Activated naive CD4-positive, alpha-beta T cell treated with anti-CD3 and anti-CD28 coated beads, Interleukin-2, amount 50 U/mL, for 24 hours (primary cell): ENCODE results near the gene IVNS1ABP.
A peak's percentile ranks its signal among the peaks of the same experiment; 100 is the strongest.

Source experiments
- H3K27ac Mint-ChIP-seq: one replicate; pipeline ENCODE4 v1.8.0; 2021; ENCODE audit warnings: mild to moderate bottlenecking, mixed read lengths
- H3K27me3 Mint-ChIP-seq: one replicate; pipeline ENCODE4 v1.8.0; 2021; ENCODE audit warnings: mixed read lengths
- H3K36me3 Mint-ChIP-seq: one replicate; pipeline ENCODE4 v1.8.0; 2021; ENCODE audit warnings: mixed read lengths
- H3K4me1 Mint-ChIP-seq: one replicate; pipeline ENCODE4 v1.8.0; 2021; ENCODE audit warnings: mixed read lengths
- H3K4me3 Mint-ChIP-seq: one replicate; pipeline ENCODE4 v1.8.0; 2021; ENCODE audit warnings: mild to moderate bottlenecking, mixed read lengths
- H3K9me3 Mint-ChIP-seq: one replicate; pipeline ENCODE4 v1.8.0; 2021; ENCODE audit warnings: mixed read lengths

The IVNS1ABP gene

DNA sequence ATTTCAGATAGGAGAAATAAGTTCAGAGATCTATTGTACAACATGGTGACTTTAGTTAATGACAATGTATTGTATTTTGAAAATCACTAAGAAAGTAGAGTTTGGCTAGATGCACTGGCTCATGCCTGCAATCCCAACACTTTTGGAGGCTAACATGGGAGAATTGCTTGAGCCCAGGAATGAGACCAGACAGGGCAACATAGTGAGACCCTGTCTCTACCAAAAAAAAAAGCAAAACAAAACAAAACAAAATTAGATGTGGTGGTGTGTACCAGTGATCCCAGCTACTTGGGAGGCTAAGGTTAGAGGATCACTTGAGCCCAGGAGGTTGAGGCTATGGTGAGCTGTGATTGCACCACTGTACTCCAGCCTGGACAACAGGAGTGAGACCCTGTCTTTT, 27.2 kb downstream of the IVNS1ABP start:
- Mint-ChIP-seq H3K9me3 (no peaks in the 10 kb centered on the region), H3K36me3 (peaks cover 20% of the 10 kb centered on the region), H3K27ac (no peak overlapping the region), H3K4me1 (peaks cover 55% of the 10 kb centered on the region), H3K4me3 (no peak overlapping the region), H3K27me3 (no peaks in the 10 kb centered on the region)

DNA sequence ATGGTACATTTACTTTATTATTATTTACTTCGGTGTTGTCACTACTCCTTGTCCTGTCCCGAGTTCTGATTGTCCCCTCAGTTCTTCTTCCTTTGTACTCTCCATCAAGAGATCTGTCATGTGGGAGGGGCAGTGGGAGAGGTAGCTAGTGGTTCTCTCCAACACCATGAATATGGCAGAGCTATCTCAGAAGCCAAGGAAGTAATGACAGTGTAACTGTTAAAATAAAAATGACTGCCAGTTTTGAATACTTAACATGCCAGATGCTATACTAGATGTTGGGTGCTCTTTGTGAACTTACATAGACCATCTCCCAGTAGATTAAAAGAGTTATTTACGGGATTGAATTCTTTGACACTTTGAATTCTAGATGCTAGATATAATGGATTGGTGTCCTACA, 28.6 kb downstream of the IVNS1ABP start:
- H3K36me3 Mint-ChIP-seq = peaks cover 15% of the 10 kb centered on the region
- H3K9me3 Mint-ChIP-seq = no peaks in the 10 kb centered on the region
- H3K4me3 Mint-ChIP-seq = no peak overlapping the region
- H3K27ac Mint-ChIP-seq = no peak overlapping the region
- no peaks in the 10 kb centered on the region for H3K27me3 Mint-ChIP-seq
- peaks cover 61% of the 10 kb centered on the region for H3K4me1 Mint-ChIP-seq

GRCh38 chr1:185287451-185287850, 29.6 kb downstream of the IVNS1ABP start:
- Mint-ChIP-seq H3K27ac (no peak overlapping the region), H3K36me3 (peaks cover 14% of the 10 kb centered on the region), H3K27me3 (no peaks in the 10 kb centered on the region), H3K4me1 (peaks cover 64% of the 10 kb centered on the region), H3K4me3 (no peak overlapping the region), H3K9me3 (no peaks in the 10 kb centered on the region)

GRCh38 chr1:185284533-185285276, 32.3 kb downstream of the IVNS1ABP start:
- Mint-ChIP-seq H3K27ac (peak overlapping the region; percentile 24), H3K4me3 (no peak overlapping the region)

GRCh38 chr1:185284116-185284515, 32.9 kb downstream of the IVNS1ABP start:
- Mint-ChIP-seq H3K4me3 (no peak overlapping the region), H3K9me3 (peaks cover 10% of the 10 kb centered on the region), H3K4me1 (peaks cover 84% of the 10 kb centered on the region), H3K36me3 (peaks cover 17% of the 10 kb centered on the region), H3K27me3 (no peaks in the 10 kb centered on the region), H3K27ac (no peak overlapping the region)

More at GRCh38 chr1:185284533-185285276, 32.3 kb downstream of the IVNS1ABP start:
- Mint-ChIP-seq H3K9me3 (peaks cover 4% of the 10 kb centered on the region), H3K27me3 (no peaks in the 10 kb centered on the region), H3K4me1 (peaks cover 84% of the 10 kb centered on the region), H3K36me3 (peaks cover 14% of the 10 kb centered on the region)

- H3K27me3 Mint-ChIP-seq = no peaks in the 10 kb centered on the region
- H3K36me3 Mint-ChIP-seq = peaks cover 19% of the 10 kb centered on the region
- peaks cover 70% of the 10 kb centered on the region for H3K4me1 Mint-ChIP-seq
- H3K4me3 Mint-ChIP-seq = peak overlapping the region; percentile 74
- H3K27ac Mint-ChIP-seq = peak overlapping the region; percentile 97
- H3K9me3 Mint-ChIP-seq = peaks cover 13% of the 10 kb centered on the region
Observed at GRCh38 chr1:185281245-185281644, 35.8 kb downstream of the IVNS1ABP start.

DNA sequence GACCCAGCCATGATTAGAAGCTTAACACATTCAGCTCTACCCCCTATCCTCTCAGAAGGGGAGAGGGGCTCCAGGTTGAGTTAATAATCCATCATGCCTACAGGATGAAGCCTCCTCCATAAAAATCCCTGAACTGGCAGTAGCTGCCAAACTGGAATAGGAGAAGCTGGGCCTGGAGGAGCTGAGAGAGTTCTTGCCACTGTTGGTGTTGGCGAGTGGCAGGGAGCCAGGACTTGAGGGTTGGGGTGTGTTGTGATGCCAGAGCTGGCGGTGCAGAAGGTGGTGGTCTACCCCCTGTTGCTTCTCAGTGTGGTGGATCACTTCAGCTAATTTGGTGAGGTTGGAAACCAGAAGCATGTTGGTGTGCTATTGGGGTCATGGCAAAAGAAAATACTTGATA, 36.5 kb downstream of the IVNS1ABP start:
- H3K4me3 Mint-ChIP-seq = peak overlapping the region; percentile 74
- no peak overlapping the region for H3K27ac Mint-ChIP-seq
- H3K4me1 Mint-ChIP-seq = peaks cover 66% of the 10 kb centered on the region

GRCh38 chr1:185279571-185279970, 37.5 kb downstream of the IVNS1ABP start:
- peaks cover 17% of the 10 kb centered on the region for H3K36me3 Mint-ChIP-seq
- H3K9me3 Mint-ChIP-seq = peaks cover 13% of the 10 kb centered on the region
- H3K4me1 Mint-ChIP-seq = peaks cover 56% of the 10 kb centered on the region
- no peaks in the 10 kb centered on the region for H3K27me3 Mint-ChIP-seq
- no peak overlapping the region for H3K27ac Mint-ChIP-seq
- H3K4me3 Mint-ChIP-seq = no peak overlapping the region

More for the DNA sequence above, 36.5 kb downstream of the IVNS1ABP start:
- H3K9me3 Mint-ChIP-seq = peaks cover 13% of the 10 kb centered on the region
- peaks cover 19% of the 10 kb centered on the region for H3K36me3 Mint-ChIP-seq
- no peaks in the 10 kb centered on the region for H3K27me3 Mint-ChIP-seq

GRCh38 chr1:185271921-185272320, 45.1 kb downstream of the IVNS1ABP start:
- Mint-ChIP-seq H3K4me1 (no peaks in the 10 kb centered on the region), H3K4me3 (no peak overlapping the region), H3K36me3 (peaks cover 2% of the 10 kb centered on the region), H3K27ac (no peak overlapping the region), H3K27me3 (no peaks in the 10 kb centered on the region), H3K9me3 (no peaks in the 10 kb centered on the region)

GRCh38 chr1:185268352-185268751, 48.7 kb downstream of the IVNS1ABP start:
- no peak overlapping the region for H3K4me3 Mint-ChIP-seq
- peaks cover 5% of the 10 kb centered on the region for H3K36me3 Mint-ChIP-seq
- no peak overlapping the region for H3K27ac Mint-ChIP-seq
- H3K9me3 Mint-ChIP-seq = no peaks in the 10 kb centered on the region
- no peaks in the 10 kb centered on the region for H3K4me1 Mint-ChIP-seq
- no peaks in the 10 kb centered on the region for H3K27me3 Mint-ChIP-seq

GRCh38 chr1:185267701-185268100, 49.3 kb downstream of the IVNS1ABP start:
- Mint-ChIP-seq H3K4me1 (no peaks in the 10 kb centered on the region), H3K36me3 (peaks cover 5% of the 10 kb centered on the region), H3K4me3 (no peak overlapping the region), H3K27me3 (no peaks in the 10 kb centered on the region), H3K27ac (no peak overlapping the region), H3K9me3 (no peaks in the 10 kb centered on the region)

DNA sequence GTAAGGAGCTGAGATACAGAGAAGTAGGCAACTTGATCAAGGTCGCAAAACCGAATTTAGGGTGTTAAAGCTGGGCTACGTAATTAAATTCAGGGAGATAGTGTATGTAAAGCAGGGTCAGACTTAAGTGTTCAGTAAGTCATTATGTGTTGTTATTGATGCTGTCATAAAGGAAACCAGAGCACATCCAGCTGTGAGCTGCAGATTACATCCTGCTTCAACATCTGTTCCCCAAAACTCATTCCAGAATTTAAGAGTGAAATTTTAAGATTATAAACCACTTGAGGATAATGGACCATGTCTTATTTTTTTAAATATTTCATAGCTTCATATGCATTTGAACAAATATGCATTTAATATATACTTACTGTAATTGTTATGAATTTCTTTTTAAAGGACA, 49.7 kb downstream of the IVNS1ABP start:
- no peak overlapping the region for H3K27ac Mint-ChIP-seq
- peaks cover 5% of the 10 kb centered on the region for H3K36me3 Mint-ChIP-seq
- no peak overlapping the region for H3K4me3 Mint-ChIP-seq
- H3K9me3 Mint-ChIP-seq = no peaks in the 10 kb centered on the region
- H3K27me3 Mint-ChIP-seq = no peaks in the 10 kb centered on the region
- no peaks in the 10 kb centered on the region for H3K4me1 Mint-ChIP-seq

DNA sequence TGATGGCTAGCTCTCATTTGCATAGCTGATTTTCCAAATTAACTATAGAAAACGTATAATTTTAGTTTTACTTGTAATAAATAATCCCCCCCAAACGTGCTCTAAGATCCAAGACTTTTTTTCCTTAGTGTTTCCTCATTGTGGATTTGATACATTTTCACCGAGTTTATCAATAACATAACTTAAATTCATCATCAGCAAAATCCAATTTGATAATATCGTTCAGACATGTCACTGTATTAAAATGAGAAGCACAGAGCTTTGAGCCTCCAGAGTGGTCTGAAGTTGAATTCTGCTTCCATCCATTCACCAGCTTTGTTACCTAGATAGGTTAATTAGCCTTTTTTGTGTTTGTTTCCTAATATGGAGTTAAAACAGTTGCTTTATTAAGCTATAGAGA, 51.7 kb downstream of the IVNS1ABP start:
- H3K9me3 Mint-ChIP-seq = peaks cover 2% of the 10 kb centered on the region
- H3K36me3 Mint-ChIP-seq = peaks cover 8% of the 10 kb centered on the region
- H3K4me1 Mint-ChIP-seq = no peaks in the 10 kb centered on the region
- no peaks in the 10 kb centered on the region for H3K27me3 Mint-ChIP-seq
- no peak overlapping the region for H3K27ac Mint-ChIP-seq
- H3K4me3 Mint-ChIP-seq = no peak overlapping the region

- no peak overlapping the region for H3K4me3 Mint-ChIP-seq
- peaks cover 4% of the 10 kb centered on the region for H3K4me1 Mint-ChIP-seq
- H3K9me3 Mint-ChIP-seq = peaks cover 14% of the 10 kb centered on the region
- H3K27ac Mint-ChIP-seq = no peak overlapping the region
- H3K27me3 Mint-ChIP-seq = no peaks in the 10 kb centered on the region
- peaks cover 8% of the 10 kb centered on the region for H3K36me3 Mint-ChIP-seq
Observed at GRCh38 chr1:185263780-185264179, 53.3 kb downstream of the IVNS1ABP start.

DNA sequence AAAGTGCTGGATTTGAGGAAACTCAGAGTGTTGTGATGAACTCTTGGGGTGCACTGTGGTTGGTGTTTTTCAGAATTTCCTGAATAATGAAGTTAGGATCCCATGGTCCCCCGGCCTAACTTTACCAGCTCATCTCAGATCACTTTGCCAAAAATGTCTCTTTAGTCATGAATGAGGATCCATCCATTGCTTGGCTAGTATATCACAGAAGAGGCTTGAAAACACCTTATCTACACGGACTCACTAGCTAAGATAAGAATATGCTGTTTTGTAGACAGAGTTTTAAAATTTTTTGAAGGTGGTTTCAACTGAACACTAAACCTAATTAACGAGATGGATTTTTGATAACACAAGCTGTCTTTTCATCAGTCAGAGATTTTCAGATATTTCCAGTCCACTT, 53.8 kb downstream of the IVNS1ABP start:
- Mint-ChIP-seq H3K9me3 (peaks cover 14% of the 10 kb centered on the region), H3K27me3 (no peaks in the 10 kb centered on the region), H3K36me3 (peaks cover 8% of the 10 kb centered on the region), H3K27ac (no peak overlapping the region), H3K4me1 (peaks cover 9% of the 10 kb centered on the region), H3K4me3 (no peak overlapping the region)

DNA sequence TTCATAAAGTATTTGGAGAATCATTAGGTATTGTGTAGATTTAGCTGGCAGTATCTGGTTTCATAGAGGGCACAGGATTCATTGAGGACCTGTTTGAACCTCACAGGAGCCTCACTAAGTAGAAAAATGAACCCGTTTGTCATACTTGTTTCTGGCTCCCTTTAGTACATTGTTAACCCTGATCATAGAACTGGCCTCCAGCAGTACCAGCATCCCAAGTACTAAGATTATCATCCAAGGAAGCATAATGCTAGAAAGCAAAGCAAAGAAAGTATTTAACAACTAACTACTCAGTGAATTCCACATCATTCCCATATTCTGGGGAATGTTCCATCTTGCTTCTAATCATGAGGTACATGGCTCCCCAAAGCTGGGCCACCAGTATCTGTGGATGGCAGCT, 54.9 kb downstream of the IVNS1ABP start:
- H3K27ac Mint-ChIP-seq = no peak overlapping the region
- peaks cover 14% of the 10 kb centered on the region for H3K9me3 Mint-ChIP-seq
- peaks cover 19% of the 10 kb centered on the region for H3K4me1 Mint-ChIP-seq
- no peak overlapping the region for H3K4me3 Mint-ChIP-seq
- peaks cover 8% of the 10 kb centered on the region for H3K36me3 Mint-ChIP-seq
- H3K27me3 Mint-ChIP-seq = no peaks in the 10 kb centered on the region

DNA sequence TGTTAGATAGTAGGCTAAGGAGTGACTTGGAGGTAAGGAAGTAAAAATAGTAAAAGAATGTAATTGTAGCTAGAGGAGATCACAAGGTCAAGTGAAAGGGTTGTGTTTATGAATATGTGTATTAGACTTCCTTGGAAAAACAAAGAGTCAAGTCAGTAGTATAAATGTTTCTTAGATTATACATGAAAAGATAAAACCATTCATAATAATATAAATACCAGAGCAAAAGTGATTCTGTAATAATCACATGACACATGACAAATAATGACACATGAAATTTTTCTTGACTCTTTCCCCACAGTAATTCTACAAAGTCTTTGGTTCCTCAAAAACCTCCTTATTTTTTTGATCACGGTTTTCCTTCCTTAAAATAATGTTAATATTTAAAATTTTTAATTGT, 56.4 kb downstream of the IVNS1ABP start:
- peaks cover 24% of the 10 kb centered on the region for H3K4me1 Mint-ChIP-seq
- H3K27me3 Mint-ChIP-seq = no peaks in the 10 kb centered on the region
- H3K27ac Mint-ChIP-seq = no peak overlapping the region
- peaks cover 9% of the 10 kb centered on the region for H3K36me3 Mint-ChIP-seq
- no peak overlapping the region for H3K4me3 Mint-ChIP-seq
- H3K9me3 Mint-ChIP-seq = peaks cover 14% of the 10 kb centered on the region
